HG02763 (cell line): ENCODE data around the gene PIK3C2G.
"Not testable (repeated sequence)": the region's sequence is repeated elsewhere in the genome, so short reads cannot be mapped to it uniquely, and the experiment has no call there.

Source experiments
- ATAC-seq: cut with Tn5 transposase; IDR thresholded peaks from one replicate; pipeline ENCODE4 v1.9.1; 2021; ENCODE audit warnings: mild to moderate bottlenecking, moderate library complexity; ENCODE audit not compliant: unreplicated experiment

PIK3C2G gene, protein sequence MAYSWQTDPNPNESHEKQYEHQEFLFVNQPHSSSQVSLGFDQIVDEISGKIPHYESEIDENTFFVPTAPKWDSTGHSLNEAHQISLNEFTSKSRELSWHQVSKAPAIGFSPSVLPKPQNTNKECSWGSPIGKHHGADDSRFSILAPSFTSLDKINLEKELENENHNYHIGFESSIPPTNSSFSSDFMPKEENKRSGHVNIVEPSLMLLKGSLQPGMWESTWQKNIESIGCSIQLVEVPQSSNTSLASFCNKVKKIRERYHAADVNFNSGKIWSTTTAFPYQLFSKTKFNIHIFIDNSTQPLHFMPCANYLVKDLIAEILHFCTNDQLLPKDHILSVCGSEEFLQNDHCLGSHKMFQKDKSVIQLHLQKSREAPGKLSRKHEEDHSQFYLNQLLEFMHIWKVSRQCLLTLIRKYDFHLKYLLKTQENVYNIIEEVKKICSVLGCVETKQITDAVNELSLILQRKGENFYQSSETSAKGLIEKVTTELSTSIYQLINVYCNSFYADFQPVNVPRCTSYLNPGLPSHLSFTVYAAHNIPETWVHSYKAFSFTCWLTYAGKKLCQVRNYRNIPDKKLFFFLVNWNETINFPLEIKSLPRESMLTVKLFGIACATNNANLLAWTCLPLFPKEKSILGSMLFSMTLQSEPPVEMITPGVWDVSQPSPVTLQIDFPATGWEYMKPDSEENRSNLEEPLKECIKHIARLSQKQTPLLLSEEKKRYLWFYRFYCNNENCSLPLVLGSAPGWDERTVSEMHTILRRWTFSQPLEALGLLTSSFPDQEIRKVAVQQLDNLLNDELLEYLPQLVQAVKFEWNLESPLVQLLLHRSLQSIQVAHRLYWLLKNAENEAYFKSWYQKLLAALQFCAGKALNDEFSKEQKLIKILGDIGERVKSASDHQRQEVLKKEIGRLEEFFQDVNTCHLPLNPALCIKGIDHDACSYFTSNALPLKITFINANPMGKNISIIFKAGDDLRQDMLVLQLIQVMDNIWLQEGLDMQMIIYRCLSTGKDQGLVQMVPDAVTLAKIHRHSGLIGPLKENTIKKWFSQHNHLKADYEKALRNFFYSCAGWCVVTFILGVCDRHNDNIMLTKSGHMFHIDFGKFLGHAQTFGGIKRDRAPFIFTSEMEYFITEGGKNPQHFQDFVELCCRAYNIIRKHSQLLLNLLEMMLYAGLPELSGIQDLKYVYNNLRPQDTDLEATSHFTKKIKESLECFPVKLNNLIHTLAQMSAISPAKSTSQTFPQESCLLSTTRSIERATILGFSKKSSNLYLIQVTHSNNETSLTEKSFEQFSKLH (N-terminal part only)

DNA sequence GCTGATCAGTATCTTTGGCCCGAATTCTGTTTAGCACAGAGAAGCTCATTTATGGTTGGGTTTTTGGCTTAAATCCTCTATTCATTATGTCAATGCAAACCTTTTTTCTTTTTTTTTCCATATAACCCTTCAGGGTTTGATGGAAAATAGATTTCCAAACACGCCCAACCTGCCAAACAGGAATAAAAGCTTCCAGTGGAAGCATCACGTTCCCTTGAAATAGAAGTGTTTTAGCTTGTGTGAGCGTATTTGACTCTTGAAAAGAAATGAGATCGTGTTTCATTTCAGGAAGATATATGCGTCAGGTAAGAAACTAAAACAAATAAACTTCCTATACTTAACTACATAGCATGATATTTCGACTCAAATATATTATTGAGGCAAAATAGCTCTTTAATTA lies at the start of gene PIK3C2G:
PIK3C2G (plus strand) TSS at position 246 of the 400 bp plus-strand sequence. CDS start 20,564 bp downstream, outside the sequence.
- ATAC-seq: no peak

DNA sequence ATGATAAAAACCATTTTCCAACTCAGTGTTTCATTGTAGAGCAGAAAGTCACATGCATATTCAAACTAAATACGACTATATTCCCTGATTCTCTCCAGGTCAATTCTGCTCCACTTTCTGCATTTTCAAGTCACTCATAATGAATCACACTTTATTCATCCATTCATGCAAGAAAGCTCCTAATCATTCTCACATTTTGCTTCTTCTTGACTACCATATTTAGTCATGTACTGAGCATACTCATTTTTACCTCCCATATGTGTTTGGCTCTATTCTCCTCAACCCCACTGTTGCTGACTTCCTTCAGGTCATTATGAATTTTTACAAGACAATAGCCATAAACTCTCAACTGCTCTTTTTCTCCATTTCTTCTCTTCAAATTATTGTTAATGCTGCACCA lies 43.4 kb upstream of the PIK3C2G start:
- no peak for ATAC-seq

DNA sequence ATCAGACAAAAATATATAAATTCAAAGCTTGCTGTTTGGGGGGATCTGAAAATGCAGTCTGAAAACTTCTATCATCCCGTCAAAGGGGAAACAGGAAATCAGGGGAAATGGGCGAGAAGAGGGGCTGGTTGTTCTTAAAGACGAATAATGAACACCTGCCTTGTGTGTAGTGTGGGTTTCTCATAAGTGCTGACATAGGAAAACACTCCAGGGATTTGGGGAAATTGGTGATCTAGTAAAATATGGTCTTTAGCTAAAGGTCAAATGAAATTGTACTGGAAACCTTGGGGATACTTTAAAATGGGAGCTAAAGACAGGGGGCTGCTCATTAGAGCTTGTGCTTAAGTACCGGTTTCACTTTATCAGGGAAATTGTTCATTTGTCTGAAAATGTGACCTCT lies 39.6 kb upstream of the PIK3C2G start:
- no peak for ATAC-seq

DNA sequence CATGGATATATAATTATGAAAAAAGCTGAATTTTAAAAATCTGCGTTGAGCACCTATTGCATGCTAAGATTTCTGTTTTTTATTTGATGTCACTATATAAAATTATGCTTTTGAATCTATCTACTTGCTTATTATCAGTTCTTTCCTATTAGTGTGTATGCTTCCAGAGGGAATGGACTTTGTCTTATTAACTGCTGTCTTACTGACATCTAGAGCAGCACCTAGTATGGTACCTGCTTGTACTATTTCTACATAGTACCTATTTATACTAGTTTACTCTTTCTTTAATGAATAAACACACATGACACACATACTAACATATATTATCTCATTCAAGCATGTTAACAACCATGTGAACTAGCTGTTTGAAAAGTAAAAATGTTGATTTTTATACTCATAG lies 38.6 kb upstream of the PIK3C2G start:
- no peak for ATAC-seq

DNA sequence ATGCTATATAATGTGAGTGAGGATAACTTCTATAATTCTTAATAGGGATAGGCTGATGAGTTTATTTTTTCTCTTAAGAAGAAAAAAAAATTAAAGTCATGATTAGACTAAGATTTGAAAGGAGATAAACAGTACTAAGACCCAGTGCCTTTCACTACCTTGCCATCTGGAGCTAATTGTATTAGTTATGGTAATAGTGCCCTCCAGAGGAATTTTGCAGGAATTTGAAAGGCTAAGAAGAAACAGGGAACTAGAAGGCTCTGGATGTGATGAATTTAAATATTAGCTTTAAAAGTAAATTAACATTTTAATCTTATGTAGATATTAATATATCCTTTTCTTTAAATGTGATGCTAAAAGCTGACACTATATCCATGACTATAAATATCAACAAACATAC lies 36.6 kb upstream of the PIK3C2G start:
- ATAC-seq: no peak

DNA sequence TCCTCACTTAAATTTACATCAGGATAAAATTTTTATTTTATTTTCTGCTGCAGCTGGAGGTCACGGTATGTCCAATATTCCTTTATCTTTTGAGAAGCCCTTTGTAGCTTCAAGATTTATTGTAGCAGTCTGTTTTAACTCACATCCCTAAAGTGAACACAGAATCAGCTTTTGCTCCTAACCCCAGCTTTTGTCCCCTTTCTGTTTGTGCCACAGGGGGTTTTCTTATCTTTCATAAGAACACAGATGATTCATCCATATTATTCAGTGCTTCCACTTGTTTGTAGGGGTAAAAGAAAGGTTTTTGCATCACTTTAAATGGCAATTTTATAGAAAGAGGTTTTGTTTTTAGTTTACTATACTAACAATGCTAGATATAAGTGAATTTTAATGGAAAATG lies 21.8 kb upstream of the PIK3C2G start:
- no peak for ATAC-seq

DNA sequence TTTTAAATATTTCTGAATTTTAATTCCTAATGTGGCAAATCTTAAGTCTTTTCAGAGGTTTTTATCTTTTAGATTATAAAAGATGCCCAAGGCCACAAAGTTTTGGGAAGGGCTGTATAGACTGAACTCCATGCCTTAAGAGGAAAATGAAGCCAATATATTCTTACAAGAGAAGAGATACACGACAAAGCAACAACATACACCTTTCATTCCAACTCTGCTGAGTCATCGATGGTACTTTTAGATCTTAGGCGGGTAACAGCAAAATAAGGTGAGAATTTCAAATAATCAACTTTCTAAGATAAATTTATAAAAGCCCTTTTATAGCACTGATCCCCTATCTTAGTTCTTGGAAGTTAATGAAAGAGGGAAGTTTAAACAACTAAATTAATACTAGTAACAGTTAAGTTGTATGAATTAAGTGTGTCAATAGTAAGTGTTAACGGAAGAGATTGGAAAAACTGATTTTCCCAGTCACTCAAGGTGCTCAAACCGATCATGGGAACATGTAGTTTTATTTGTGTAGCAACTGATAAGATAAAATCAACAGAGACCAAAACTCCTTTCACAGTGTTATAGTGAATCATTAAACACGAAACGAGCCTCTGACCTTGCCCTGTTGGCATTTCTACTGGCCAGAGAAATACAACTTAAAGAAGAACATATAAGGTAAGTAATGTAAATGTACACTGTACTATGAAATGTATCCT lies 18.8 kb upstream of the PIK3C2G start:
- no peak for ATAC-seq

DNA sequence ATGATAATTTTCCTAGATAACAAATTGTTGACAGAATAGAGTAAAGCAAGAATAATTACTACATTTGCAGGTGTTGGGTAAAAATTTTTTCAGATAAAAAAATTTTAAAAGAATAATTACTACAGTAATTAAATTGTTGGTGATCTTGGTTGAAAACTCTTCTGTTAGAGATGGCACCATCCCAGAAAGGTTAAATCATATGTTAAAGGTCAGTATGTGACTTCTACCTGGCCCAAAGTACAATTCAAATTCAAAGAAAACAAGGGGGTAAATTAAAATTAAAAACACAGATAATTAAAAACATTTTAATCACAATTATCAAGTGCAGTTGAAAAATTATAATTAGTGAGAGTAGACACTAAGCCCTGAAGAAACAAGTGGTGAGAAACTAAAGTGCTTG lies 18.1 kb upstream of the PIK3C2G start:
- no peak for ATAC-seq

DNA sequence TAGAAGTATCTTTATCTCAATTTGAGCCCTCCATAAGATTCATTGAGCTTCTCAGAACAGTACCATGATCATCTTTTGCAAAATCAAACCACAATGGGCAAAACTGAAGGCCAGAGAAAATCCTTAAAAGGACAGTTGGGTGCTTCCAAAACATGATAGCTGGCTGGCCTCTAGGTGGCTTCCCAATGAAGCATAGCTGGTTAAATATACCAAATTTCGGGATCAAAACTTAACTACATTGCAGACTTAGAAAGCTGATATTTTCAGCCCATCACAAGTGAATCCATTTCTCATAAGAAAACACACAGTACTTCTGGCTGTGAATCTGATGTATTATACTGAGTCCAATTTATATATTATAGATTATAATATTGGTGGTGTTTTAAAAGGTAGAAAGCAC lies 15.3 kb upstream of the PIK3C2G start:
- ATAC-seq: no peak

DNA sequence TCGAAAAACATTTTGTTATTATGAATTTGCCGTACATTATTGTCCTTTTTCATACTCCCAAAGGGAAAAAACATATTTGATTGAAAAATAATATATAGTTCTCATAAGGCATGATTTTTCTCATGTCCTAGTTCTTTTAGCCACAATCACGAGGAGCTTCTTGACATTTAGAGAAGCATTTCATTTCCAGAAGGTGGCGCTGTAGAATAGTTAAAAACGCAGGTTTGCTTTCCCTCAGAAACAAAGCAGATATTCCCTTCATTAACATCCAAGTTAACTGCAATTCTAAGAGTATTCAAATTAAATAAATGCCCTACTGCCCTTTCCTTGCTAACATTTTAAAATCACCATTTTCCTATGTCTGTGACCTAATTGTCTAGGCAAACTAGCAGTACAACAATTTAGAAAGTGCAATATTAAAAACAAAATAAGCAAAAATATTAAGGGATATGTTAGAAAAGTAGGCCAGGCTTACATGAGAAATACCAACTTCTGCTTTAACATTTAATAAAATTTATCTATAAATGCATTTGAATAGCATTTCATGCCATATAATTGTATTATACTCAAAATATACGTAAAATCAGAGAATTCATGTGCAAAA lies 10.9 kb upstream of the PIK3C2G start:
- ATAC-seq: no peak

DNA sequence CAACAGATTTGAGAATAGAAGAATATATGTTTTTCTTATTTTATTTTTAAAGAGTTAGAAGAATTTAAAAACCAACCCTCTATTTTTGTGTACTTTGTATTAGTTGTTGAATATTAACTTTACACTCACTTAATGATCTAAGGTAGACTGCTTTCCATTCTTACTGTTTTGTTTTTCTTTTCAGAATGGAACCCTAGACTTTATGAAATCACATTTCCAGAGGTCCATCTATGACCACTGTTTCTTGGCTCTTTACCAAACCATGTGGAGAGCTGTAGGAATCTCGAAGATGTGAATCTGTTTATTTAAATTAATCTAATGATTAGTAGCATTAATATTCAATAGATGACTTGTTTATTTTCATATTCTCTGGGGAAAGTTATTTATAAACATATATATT lies 7.2 kb upstream of the PIK3C2G start:
- no peak for ATAC-seq

DNA sequence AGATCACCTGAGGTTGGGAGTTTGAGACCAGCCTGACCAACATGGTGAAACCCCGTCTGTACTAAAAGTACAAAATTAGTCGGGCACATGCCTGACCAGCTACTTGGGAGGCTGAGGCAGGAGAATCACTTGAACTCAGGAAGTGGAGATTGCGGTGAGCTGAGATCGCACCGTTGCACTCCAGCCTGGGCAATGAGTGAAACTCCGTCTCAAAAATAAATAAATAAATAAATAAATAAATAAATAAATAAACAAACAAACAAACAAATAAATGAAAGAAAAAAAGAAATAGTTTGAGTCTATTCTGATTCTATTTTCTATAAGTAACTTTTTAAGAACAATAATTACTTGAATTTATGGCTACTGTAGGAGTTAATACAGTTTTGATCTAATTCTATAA lies 6.3 kb upstream of the PIK3C2G start:
- not testable (repeated sequence) for ATAC-seq

DNA sequence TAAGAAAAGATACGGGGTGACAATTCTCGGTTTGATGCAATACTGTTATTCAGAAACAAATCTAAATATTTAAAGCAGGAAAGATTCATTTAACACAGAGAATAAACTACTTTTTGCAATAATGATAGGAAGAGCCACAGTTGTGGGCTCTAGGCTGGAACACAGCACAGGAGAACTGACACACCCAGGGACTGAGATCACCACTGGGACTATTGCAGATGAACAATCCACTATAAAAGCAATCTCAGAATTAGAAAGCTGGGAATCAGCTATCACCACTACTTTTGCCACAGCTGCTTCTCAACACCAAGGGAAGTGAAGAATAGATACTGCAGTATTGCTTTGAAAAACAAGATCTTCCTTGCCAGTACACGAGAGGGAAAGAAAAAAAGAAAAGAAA lies 4.1 kb upstream of the PIK3C2G start:
- ATAC-seq: no peak

DNA sequence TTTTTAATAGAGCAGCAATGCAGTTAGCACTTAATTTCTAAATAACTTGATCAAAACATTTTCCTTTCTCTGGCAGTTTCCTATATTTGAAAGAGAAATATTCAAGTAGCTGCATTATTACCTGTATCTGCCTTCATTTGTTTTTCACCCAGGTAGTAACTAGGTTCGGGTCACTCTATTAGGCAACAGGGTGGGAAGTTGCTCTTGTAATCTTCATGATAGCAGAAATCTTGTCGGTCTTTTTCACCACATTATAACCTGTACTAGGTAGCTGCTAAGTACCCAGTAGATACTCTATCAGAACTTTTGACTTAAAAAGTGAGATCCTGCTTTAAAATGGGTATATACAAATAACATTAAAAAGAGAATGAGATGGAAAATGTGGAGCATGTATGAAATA lies 2.4 kb upstream of the PIK3C2G start:
- ATAC-seq: no peak

DNA sequence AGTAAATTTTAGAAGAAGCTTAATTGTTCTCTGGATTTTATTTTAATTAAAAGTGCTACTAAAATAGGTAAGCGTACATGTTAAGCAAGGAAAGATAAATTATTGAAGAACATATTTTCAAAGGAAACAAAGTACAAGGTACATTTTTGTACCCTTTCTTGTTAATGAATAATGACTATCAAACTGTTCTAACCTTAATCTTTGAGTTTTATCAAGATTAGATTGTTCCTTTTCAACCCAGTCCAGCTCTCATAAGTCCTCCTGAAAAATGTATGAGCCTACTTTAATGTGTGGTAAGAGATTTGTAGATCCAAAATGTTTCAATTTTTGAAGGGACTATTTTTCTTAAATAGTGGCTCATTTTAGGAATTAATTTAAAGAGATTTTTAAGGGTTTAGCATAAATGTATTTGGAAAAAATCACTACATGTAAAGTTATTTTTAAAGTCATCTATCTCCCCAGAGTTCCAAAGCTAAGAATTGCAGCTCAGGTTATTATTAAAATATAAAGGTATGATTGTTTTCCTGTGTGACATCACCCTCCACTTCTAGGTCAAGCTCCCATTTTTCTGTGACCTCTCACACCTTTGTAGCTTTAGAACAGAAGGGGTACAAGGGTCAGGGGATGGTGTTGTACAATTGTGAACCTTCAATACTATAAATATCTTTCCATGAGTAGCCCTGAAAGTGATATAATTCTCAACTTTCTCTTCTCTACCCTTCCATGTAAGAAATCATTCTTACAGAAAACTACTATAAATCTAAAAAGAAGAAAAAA lies 1.2 kb upstream of the PIK3C2G start:
- ATAC-seq: no peak

DNA sequence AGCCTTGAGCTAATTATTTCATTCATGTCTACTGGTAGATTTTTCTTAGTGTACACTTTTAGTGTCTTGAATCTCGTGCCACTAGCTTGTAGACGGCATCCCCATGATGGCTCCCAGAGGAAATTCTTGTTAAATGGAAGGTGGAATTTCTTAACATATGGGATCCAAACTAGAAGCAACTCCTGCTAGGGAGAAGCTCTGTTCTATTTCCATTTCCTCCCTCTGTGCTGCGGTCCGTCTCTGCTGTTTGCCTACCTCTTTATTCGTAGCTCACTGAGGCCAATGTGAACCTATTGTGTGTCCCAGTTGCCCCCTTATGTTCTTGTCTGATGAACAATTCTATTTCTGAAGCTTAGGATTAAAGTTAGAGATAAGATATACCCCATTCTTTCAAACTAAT lies 588 bp downstream of the PIK3C2G start:
- ATAC-seq: no peak

DNA sequence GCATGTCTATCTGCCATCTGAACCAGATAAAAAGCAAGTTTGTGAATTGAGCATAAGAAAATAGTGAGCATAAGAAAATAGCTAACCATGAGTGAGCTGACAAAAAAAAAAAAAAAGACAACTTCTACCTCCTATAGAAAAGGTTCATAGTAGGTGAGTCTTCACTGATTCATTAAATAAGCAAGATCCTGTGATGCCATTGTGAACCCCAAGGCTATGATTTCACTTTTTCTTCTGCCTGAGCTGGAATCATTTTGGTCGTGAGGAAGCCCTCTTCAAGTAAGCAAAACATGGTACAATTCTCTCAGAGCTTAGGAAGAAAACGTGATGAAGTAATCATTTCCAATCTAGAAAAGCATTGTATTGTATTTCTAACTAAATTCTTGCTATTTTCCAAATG lies 1.2 kb downstream of the PIK3C2G start:
- ATAC-seq: no peak

DNA sequence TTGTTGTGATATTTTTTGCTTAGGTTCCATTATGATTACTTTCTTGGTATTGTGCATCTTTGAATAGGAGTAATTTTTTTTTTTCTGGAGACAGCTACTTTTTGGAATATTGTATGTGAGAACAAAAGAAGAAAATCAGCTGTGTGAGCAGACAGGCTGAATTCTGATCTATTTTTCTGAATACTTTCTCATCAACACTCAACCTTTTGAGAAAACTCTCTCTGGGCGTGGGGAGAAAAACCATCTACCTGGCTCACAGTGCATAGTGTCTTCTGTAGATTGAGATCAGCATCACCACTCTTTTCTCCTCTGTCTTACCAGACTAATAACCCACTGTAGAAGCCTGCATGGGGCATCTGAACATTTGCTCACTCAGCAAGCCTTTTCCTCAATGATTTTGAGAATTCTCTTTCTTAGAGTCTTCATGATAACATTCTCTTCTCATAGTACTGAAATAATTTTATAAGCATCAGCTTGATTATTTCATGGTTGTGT lies 3.3 kb downstream of the PIK3C2G start:
- ATAC-seq: no peak

DNA sequence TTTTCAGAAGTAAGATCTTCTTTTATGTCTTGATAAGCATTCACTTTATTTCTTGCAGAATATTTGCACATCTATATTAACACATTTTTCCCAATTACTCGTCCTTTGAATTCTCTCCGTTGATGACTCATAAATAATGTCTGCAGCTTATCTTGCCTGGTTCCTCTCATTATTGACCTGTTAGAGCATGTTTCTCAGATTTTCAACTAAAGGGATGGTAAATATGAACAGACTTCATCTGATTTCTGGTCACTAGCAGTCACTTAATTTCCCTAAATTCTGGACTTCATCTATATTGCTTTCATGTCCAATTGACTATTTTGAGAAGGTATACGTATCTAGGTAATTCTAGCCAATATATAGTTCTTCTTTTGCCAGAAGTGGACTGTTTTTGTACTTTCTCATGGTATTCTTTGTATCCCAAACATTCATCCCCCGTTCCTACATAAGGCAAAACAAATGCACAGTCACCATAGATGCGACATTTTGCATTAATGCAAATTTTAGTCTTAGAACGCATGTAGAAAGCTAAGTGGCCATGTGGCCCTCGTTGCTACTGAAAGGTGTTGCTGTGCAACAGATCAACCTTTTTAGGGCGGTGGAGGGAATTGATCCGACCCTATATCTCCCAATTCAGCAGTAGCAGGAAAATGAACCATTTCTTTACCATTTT lies 6.2 kb downstream of the PIK3C2G start:
- ATAC-seq: no peak
